Small intestine (tissue), 7 donors: ENCODE results near the gene GGA2. TPM values are rescaled to one million over a fixed set of nuclear protein-coding genes. Genes with fewer than 3 reads are reported as not detected.
"Not testable (repeated sequence)": the region's sequence is repeated elsewhere in the genome, so short reads cannot be mapped to it uniquely, and the experiment has no call there.

Experiments
- DNase-seq, 2 donors: peaks; one replicate each; pipeline versions ENCODE4 v3.0.0 to v3.0.0-alpha.2; 2013
- FAIRE-seq: peaks from 2 replicates; lab custom pipeline; 2012; peaks lifted over from hg19 to GRCh38; lab: Jason Lieb, UNC
- H3K27ac ChIP-seq, 3 donors: one replicate each; pipeline ENCODE4 v1.5.1; 2013; ENCODE audit warnings: low read length in 2 of 3, mild to moderate bottlenecking in 2 of 3, control low read depth in 1 of 3, inconsistent platforms in 1 of 3, low read depth in 1 of 3, moderate library complexity in 1 of 3
- H3K27me3 ChIP-seq, 3 donors: one replicate each; pipeline ENCODE4 v1.6.1; 2013; ENCODE audit warnings: low read length in 3 of 3, inconsistent platforms in 1 of 3; ENCODE audit not compliant: control insufficient read depth in 3 of 3, insufficient read depth in 3 of 3
- H3K36me3 ChIP-seq, 3 donors: one replicate each; pipeline ENCODE4 v1.6.1; 2013; ENCODE audit warnings: low read length in 3 of 3, inconsistent platforms in 1 of 3, low read depth in 1 of 3, mild to moderate bottlenecking in 1 of 3, moderate library complexity in 1 of 3; ENCODE audit not compliant: control insufficient read depth in 3 of 3, insufficient read depth in 2 of 3
- H3K4me1 ChIP-seq, 3 donors: one replicate each; pipeline ENCODE4 v1.6.1; 2013; ENCODE audit warnings: low read length in 2 of 3, inconsistent platforms in 1 of 3, low read depth in 1 of 3, mild to moderate bottlenecking in 1 of 3, moderate library complexity in 1 of 3; ENCODE audit not compliant: control insufficient read depth in 3 of 3, insufficient read depth in 2 of 3
- H3K4me3 ChIP-seq, 3 donors: one replicate each; pipeline ENCODE4 v1.5.1; 2013; ENCODE audit warnings: low read length in 3 of 3, control low read depth in 1 of 3, inconsistent platforms in 1 of 3, low read depth in 1 of 3, mild to moderate bottlenecking in 1 of 3, moderate library complexity in 1 of 3
- H3K9me3 ChIP-seq, 2 donors: one replicate each; pipeline ENCODE4 v1.6.1; 2013; ENCODE audit warnings: low read depth in 1 of 2, low read length in 1 of 2; ENCODE audit not compliant: control insufficient read depth in 2 of 2, insufficient read depth in 1 of 2
- WGBS, 3 donors: extraction: QIAGEN DNeasy Blood & Tissue Kit; methylation state at CpG; one replicate each; pipeline ENCODE4 v1.1.7; 2013; 5-methylcytosine and 5-hydroxymethylcytosine counted together
- polyA plus RNA-seq, 4 donors: library from polyadenylated mRNA; stranded (reverse) in 3 of 4; unstranded in 1 of 4; fragments of 200-250 nt in 3 of 4; fragments of 120-200 nt in 1 of 4; gene quantifications; one replicate each; pipeline versions ENCODE4 v1.2.1 to v1.2.3, GENCODE V29; 2013
- donor health status: healthy with polysubstance abuse.
- donor health status: control.
- donor health status: control.
- donor health status: Bipolar disorder and iron deficiency.
- donor health status: healthy.

GGA2 gene
- polyA plus RNA-seq, 4 donors = 9.2 to 107 (median 11.1) TPM

DNA sequence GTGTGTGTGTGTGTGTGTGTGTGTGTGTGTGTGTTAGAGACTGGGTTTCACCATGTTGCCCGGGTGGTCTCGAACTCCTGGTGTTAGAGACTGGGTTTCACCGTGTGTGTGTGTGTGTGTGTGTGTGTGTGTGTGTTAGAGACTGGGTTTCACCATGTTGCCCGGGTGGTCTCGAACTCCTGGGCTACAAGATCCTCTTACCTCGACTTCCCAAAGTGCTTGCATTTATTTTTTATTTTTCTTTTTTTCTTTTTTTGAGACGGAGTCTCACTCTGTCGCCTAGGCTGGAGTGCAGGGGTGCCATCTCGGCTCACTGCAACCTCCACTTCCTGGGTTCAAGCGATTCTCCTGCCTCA, 599 bp upstream of the GGA2 start:
- not testable (repeated sequence) for H3K36me3 ChIP-seq, H3K9me3 ChIP-seq, H3K4me1 ChIP-seq, DNase-seq, H3K27ac ChIP-seq, FAIRE-seq, H3K27me3 ChIP-seq
- WGBS, 3 donors = 66 to 77% (median 68%) methylated on average over 8 to 10 of the region's 10 CpGs
- H3K4me3 ChIP-seq = peak overlapping the region in 2 of 3 donors; percentile 63 to 88

DNA sequence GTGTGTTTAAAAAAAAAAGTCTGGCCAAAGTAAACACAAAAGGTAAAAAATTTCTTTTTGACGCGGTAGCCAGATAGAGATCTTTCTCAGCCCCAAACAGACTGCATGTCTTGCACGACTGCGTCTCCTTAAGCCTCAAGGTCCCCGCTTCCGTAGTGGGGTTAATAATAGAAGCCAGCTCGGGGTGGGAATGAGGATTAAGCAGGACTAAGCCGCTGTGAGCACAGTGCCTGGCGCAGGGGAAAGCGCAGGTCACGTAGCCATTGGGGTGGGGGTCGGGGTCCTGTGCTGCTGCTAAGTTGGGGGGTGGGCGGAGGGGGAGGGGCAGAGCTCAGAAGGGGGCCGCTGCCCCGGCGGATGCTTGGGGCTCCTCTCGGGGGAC, 521 bp downstream of the GGA2 start:
- peak overlapping the region; percentile 63 to 88 (median 88) for H3K4me3 ChIP-seq
- H3K4me1 ChIP-seq = peaks cover 0 to 9% (median 1%) of the 10 kb centered on the region in 3 donors
- H3K36me3 ChIP-seq = peaks cover 0 to 10% (median 0%) of the 10 kb centered on the region in 3 donors
- WGBS, 3 donors = 0% methylated on average over 10 to 17 of the region's 17 CpGs
- DNase-seq (peak; percentile 35 to 56), FAIRE-seq (no peak)
- H3K27me3 ChIP-seq = no peaks in the 10 kb centered on the region
- no peaks in the 10 kb centered on the region for H3K9me3 ChIP-seq
- peak overlapping the region in 1 of 3 donors; percentile 85 for H3K27ac ChIP-seq

DNA sequence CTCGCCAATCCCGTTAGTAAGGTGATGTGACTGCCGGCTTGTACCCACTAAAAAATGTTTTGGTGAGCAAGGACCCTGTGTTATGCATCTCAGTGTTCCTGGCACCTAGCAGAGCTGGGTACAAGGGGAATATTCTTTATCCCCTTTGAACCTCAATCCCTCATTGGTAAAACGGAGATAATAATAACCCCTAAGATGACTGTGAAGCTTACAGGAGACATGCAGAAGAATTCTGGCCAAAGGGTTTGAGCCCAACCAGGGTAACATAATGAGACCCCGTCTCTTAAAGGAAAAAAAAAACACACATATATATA, 896 bp downstream of the GGA2 start:
- Histone ChIP-seq H3K4me3 (peak overlapping the region; percentile 63 to 88 (median 88)), H3K4me1 (peaks cover 0 to 12% (median 2%) of the 10 kb centered on the region in 3 donors), H3K36me3 (peaks cover 0 to 10% (median 0%) of the 10 kb centered on the region in 3 donors), H3K27me3 (no peaks in the 10 kb centered on the region), H3K9me3 (no peaks in the 10 kb centered on the region), H3K27ac (no peak overlapping the region)
- DNase-seq = no peak
- FAIRE-seq = no peak
- 1 to 8% (median 3%) methylated on average over 5 of the region's 5 CpGs for WGBS, 3 donors

DNA sequence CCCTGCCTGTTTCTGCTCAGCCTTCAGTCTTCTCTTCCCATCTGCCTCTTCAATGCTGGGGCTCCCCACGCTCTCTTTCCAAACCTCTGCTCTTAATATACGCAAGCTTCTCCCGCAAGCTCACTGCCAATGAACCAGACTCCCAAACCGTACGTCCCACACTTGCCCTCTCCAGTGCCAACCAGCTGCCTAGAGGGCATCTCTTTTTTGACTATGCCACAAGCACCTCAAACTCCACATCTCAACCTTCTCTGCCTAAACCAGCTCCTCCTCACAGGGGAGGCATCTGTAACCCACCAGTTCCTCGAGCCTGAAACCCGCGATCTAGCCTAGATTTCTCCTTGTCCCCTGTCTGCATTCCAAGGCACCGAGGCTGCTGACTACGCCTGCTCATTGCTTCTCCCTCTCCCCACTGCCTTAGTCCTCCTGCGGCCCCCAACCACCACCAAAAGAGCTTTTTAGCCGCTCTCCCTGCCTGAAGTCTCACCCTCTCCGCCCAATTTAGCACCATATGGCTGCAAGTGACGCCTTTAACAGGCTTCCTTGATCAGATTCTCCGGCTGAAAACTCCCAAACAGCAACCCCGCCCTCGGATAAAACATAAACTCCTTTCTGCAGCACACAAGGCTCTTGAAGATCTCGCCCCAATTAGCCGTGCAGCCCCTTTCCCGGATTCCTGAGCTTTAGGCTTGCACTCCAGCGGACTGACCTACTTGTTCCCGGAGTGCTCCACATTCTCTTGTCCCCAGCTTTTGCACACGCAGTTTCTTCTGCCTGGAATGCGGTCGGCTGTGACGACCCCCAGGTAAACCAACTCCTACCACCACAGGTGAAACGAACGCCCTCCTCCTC, 1.5 kb downstream of the GGA2 start:
- Histone ChIP-seq H3K4me3 (peak overlapping the region; percentile 63 to 88 (median 88)), H3K27ac (no peak overlapping the region), H3K27me3 (no peaks in the 10 kb centered on the region), H3K4me1 (peaks cover 0 to 16% (median 3%) of the 10 kb centered on the region in 3 donors), H3K36me3 (peaks cover 0 to 8% (median 0%) of the 10 kb centered on the region in 3 donors), H3K9me3 (no peaks in the 10 kb centered on the region)
- FAIRE-seq (no peak), DNase-seq (peak; percentile 26 to 44)
- WGBS, 3 donors = 20 to 30% (median 20%) methylated on average over 28 of the region's 28 CpGs

DNA sequence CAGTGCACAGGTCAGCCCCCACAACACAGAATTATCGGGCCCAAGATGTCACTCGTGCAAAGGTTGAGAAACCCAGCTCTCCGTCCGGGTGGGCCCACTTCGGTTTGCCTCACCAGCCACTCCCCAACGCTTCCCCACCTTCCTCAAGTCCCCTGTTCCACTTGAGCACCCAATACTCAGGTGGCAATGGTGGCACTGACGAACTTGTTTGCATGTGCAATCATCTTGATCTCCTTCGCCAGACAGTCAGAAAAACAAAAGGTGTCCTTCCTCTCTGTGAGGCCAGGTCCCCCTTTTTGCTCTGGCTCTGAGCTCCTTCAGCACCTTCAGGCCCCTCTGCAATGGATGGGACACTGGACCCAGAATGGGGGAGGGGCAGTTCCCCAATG, 3.7 kb downstream of the GGA2 start:
- Histone ChIP-seq H3K9me3 (no peaks in the 10 kb centered on the region), H3K27me3 (no peaks in the 10 kb centered on the region), H3K27ac (no peak overlapping the region), H3K4me3 (no peak overlapping the region), H3K4me1 (peaks cover 0 to 19% (median 3%) of the 10 kb centered on the region in 3 donors), H3K36me3 (peaks cover 0 to 12% (median 0%) of the 10 kb centered on the region in 3 donors)
- WGBS, 3 donors = 93 to 98% (median 97%) methylated on average over 8 of the region's 8 CpGs
- FAIRE-seq (no peak), DNase-seq (no peak)

DNA sequence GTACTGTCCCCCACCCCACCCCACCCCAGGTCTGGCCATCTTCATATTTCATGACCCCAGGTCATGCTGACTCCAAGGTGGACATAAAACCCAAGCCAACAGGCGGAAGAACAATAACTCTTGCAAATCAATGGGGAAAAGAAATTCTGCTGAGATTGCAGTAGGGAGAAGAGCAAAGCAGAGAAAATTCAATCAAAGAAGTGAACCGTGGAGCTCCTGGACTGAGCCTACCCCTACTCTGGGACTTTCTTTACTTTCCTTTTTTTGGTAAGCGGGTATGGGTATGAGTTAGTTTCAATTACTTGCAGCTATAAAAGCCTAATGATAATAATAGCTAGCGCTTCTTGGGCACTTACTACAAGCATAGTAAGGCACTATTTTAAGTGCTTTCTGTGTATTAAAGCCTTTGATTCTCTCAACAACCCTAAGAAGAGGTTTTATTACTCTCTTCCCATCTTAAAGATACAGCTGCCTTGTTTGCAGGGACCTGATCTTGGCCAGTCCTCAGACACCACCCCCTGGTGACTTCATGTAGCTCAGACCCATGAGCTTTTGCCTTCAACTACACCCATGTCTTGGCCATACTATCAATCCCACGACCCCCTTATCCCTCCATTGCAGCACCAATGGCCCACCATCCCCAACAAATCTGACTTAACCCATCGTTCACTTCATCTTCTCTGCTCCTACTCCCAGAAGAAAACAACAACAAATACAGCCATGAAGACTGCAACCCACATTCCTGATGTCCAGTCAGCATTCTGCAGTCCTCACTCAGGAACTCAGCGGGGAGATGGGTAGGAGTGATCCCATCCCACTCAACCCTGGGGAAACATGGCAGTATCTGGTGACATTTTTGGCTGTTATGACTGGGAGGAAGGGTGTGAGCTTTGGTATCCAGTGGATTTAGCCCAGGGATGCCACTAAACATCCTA, 4.4 kb downstream of the GGA2 start:
- H3K4me3 ChIP-seq = no peak overlapping the region
- H3K9me3 ChIP-seq = no peaks in the 10 kb centered on the region
- H3K27me3 ChIP-seq = no peaks in the 10 kb centered on the region
- H3K4me1 ChIP-seq = peaks cover 3 to 19% (median 5%) of the 10 kb centered on the region in 3 donors
- H3K27ac ChIP-seq = no peak overlapping the region
- DNase-seq = no peak
- peaks cover 0 to 12% (median 0%) of the 10 kb centered on the region in 3 donors for H3K36me3 ChIP-seq
- no peak for FAIRE-seq
- 76 to 81% (median 80%) methylated on average over 7 of the region's 7 CpGs for WGBS, 3 donors

DNA sequence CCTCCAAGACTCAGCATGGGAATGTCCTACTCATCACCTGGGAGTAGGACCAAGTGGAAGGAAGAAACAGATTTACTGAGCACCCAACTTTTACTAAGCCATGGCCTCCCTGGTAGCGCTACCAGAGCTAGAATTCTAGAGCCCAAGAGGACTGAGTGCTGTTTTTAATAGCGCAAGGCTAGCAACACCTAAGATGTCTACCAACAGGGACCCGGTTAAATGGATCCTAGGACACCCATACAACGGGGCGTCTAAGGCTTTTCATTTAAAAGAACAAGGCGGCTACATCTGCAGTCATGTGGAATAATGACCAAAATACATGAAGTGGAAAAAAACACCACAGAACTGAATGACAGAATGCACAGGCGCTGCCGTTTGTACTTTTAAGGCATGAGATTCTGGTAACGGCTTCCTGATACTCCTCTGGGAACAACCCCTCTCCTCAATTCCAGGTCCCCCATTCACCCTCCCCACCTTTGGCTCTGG, 5.1 kb downstream of the GGA2 start:
- no peak for FAIRE-seq
- peaks cover 3 to 19% (median 10%) of the 10 kb centered on the region in 3 donors for H3K4me1 ChIP-seq

More for the DNA sequence above, 5.1 kb downstream of the GGA2 start:
- Histone ChIP-seq H3K36me3 (peaks cover 0 to 16% (median 0%) of the 10 kb centered on the region in 3 donors), H3K27me3 (no peaks in the 10 kb centered on the region), H3K27ac (peak overlapping the region in 1 of 3 donors; percentile 43), H3K4me3 (no peak overlapping the region), H3K9me3 (no peaks in the 10 kb centered on the region)
- 85 to 94% (median 90%) methylated on average over 9 of the region's 9 CpGs for WGBS, 3 donors
- DNase-seq = no peak
